ENCODE results near the gene STOML3.

- TF ChIP-seq POLR2A (IDR thresholded peaks at IDR 0.05) (no peak), CTCF (IDR thresholded peaks at IDR 0.05 in 8 of 11, conservative IDR thresholded peaks at IDR 0.05 in 3 of 11) (no peak)
Observed at GRCh38 chr13:38967446-38967845, 23.2 kb downstream of the STOML3 start.
